Measurements from ENCODE around the gene NOX4.

GRCh38 chr11:89355646-89356045 is 135.5 kb downstream of the NOX4 start:
- TF ChIP-seq CTCF (IDR thresholded peaks at IDR 0.05) (no peak), POLR2AphosphoS5 (IDR thresholded peaks at IDR 0.05) (no peak)
